SKM-1 (cell line): ENCODE data around the gene ZNF492.
"Not testable (repeated sequence)": the region's sequence is repeated elsewhere in the genome, so short reads cannot be mapped to it uniquely, and the experiment has no call there.

ENCODE experiments used
- DNase-seq: peaks from one replicate; lab custom pipeline; 2025; ENCODE audit not compliant: unreplicated experiment; lab: John Stamatoyannopoulos, UW

Gene ZNF492

DNA sequence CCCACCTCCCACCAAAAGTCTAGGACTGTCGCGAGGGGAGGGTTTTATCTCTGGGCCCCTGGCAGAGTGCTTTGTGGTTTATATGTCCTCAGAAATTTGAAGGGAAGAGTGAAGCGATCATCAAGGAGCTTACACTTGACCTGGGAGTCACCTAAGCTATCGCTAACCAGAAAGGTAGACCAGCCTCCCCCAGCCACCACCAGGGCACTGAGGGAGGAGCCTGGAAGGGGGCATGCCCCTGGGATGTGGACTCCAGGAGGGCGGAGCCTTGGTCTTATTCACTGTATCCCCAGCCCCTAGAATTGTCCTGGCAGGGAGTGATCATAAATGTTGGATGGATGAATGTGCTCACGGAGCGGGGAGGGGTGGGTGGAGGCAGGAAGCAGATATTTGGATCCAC lies 16.9 kb upstream of the ZNF492 start:
- not testable (repeated sequence) for DNase-seq

- DNase-seq, result no peak
These were observed 16.4 kb upstream of the ZNF492 start for GRCh38 chr19:22617614-22618320.

GRCh38 chr19:22619371-22619770 lies 14.8 kb upstream of the ZNF492 start:
- no peak for DNase-seq

DNA sequence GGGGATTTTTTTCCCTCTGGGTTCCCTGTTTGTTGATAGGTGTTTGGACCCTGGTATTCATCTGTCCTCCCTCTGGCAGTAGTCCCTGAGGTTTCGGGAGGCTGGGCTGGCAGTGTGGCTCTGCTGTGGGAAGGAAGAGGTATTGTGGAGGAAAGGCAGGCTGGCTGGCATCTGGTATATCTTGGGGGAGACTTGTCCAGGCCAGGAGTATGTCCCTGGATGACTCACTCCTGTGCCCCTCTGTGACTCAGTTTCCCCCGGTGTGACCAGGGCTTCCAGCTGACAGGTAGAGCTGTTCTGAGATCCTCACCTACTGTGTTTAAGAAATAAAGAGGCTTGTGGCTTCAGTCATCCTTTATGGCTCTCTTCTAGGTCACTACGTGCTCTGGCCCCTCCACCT lies 14.2 kb upstream of the ZNF492 start:
- no peak for DNase-seq

DNA sequence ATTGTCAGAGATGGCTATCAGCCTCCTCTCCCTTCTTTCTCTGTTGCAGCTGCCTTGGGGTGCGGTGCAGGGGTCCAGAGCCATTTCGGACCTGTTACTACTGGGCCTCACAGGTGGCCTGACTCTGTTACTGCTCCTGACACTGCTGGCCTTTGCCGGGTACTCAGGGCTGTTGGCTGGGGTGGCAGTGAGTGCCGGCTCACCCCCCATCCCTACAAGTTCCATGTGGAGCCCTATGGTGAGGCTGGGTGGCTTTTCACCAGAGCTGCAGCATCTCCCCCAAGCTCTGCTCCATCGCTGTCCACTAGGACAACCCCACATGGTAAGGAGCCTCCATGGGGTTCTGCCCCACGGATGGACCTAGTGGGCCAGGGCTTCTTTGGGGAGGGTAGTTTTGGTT lies 13.7 kb upstream of the ZNF492 start:
- no peak for DNase-seq

DNA sequence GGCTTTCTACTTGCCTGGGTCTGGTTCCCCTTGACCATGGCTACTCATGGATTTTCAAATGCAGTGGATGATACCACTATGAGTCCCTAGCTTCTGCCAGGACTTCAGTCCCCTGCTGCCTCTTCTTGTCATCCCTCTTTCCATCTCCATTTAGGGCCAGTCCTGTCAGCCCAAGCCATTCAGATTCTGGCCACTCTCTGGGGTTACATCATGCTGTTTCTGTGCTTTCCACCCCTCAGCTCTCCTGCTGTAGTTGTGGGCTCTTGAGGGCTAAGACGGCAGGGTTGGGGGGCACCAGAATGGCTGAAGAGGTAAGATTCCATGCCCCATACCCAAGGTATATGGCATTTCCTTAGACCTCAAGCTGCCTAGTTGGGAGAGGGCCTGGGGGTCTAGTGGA lies 13.2 kb upstream of the ZNF492 start:
- no peak for DNase-seq

- DNase-seq, result no peak
These were observed 12.1 kb upstream of the ZNF492 start for GRCh38 chr19:22622020-22622419.

DNA sequence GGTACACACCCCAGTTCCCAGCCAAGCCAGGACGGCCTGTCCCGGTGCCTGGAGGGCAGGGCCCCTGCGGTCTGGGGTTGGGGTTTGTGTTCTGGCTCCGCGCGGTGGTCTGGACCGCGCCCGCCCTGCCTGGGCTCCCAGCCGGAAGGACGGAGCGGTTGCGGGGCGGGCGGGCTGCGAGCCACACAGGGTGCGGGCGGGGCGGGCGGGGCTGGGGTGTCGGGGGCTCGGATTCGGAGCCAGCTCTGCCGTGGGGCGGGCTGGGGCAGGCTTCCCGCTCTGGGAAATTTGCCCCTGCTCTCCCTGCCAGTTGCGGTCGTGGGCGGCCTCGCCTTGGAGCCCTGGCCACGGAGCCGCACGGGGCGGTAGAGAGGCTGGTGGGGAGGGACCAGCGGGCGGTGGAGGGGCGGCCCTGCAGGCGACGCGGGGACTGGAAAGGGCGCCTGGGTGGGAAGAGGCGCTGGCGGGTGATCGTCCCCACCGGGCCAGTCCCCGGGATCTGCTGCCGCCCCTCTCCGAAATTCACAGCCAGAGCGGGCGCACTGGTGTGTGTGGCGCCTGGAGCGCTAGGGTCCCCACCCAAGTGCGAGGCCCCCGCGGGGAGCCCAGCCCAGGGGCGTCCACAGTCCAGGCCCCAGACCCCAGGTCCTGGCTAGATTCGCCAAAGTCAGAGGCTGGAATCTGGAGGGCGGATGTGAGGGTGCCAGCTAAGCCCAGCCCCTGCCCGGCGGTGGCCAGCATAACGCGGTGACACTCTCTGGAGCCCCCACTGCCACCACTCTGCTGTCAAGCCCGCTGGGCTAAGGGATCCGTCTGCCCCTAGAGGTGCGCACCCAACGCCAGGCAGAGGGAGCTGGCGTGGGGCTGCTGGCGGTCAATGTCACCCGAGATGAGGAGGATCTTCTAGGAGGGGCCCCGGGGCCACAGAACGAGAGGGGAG lies 11.0 kb upstream of the ZNF492 start:
- no peak for DNase-seq

DNA sequence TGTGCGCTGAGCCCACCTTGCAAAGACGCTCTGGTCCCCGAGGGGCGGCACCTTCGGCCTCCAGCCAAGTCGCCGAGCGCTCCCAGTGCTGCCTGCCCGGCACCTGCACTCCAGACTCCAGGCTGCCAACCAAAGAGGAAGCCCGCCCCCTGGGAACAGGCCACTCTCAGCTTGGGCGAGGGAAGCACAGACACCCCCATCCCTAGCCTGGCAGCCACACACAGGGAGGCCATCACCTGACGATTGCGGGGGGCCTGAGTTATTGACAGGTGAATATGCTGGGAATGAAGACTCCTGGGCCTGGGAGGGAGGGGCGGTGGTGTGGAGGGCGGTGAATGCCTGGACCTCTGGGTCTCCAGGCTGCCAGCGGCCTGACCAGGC lies 10.3 kb upstream of the ZNF492 start:
- DNase-seq, result no peak

GRCh38 chr19:22625266-22626035 lies 8.7 kb upstream of the ZNF492 start:
- no peak for DNase-seq

DNA sequence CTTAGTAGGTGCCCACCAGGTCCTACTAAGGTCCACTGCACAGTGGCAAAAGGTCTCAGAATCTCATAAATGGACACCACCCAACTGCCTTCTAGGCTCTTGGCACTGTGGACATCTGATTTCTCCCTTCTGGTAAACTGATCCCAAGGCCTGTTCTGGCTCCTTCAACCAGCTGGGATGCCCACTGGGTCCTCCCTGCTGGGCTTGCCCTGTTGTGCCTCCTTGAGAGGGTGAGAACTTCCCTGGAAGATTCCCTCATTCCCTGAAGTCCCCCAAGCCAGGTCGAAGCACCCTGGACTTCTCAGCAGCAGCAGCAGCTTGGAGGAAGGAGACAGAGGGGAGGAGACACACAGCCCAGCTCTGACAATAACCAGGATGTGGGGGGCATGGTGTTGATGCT lies 6.6 kb upstream of the ZNF492 start:
- DNase-seq, result no peak

- no peak for DNase-seq
These were observed 5.7 kb upstream of the ZNF492 start for GRCh38 chr19:22628401-22628800.

DNA sequence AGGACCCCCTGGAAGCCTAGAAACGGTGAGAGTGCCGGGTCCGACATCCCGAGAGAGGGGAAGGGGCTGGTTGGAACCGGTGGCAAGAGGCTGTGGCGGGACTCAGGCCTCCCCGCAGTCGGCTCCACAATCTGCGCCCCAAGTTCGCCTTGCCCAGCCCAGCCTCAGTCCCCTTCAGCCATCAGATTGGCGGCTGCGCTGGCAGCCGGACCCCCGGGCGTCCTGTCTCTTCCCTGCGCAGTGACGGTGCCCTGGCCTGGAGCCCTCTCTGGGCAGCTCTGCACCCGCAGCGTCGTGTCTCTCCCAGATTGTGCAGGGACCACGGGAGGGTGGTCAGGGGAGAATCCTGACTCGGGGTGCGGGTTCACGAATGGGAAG lies 315 bp downstream of the ZNF492 start:
- no peak for DNase-seq

DNA sequence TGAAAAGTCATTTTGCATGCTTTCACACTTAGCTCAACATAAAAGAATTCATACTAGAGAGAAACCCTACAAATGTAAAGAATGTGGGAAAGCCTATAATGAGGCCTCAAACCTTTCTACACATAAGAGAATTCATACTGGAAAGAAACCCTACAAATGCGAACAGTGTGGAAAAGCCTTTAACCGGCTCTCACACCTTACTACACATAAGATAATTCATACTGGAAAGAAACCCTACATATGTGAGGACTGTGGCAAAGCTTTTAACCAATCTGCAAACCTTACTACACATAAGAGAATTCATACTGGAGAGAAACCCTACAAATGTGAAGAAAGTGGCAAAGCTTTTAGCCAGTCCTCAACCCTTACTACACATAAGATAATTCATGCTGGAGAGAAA lies 51.4 kb downstream of the ZNF492 start:
- DNase-seq, result not testable (repeated sequence)

GRCh38 chr19:22702661-22703060 lies 68.5 kb downstream of the ZNF492 start:
- DNase-seq, result not testable (repeated sequence)

DNA sequence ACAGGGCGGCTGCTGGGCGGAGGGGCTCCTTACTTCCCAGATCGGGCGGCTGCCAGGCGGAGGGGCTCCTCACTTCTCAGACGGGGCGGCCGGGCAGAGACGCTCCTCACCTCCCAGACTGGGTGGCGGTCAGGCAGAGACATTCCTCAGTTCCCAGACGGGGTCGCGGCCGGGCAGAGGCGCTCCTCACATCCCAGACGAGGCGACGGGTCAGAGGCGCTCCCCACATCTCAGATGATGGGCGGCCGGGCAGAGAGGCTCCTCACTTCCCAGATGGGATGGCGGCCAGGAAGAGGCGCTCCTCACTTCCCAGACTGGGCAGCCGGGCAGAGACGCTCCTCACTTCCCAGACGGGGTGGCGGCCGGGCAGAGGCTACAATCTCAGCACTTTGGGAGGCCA lies 69.0 kb downstream of the ZNF492 start:
- DNase-seq, result not testable (repeated sequence)

DNA sequence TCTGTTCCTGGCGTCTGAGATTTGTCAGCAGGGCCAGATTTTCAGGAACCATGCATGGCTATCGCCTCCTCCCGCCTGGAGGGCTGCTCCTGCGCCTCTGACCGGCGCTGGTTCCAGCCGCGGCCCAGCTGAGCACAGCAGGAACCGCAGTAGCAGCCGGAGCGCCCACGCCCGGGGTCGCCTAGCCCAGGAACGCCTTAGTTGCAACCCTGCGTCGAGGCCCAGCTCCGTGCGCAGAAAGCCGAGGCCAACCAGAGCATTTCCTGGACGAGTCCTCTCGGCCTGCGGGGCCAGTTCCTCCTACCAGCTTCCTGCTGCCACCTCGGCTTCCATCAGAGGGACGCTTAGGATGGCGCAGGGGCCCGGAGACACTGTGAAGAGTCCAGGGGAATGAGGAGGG lies 74.9 kb downstream of the ZNF492 start:
- DNase-seq, result no peak
